Lung microvascular endothelial cell (primary cell): ENCODE results near the gene STEAP1B. TPM values are rescaled to one million over a fixed set of nuclear protein-coding genes. Genes with fewer than 3 reads are reported as not detected.

Source experiments
- DNase-seq, 2 donors: peaks; one replicate each; pipeline versions ENCODE4 v3.0.0 to v3.0.0-alpha.2; 2010; ENCODE audit warnings: low read depth in 2 of 2
- total RNA-seq: library from RNA; depleted of rRNA; stranded (reverse); fragments of >200 nt; gene quantifications from 2 replicates; pipeline ENCODE4 v1.2.1, GENCODE V29; 2014

Gene STEAP1B
- total RNA-seq, 1 donor from 2014 or later: 2.2 TPM

DNA sequence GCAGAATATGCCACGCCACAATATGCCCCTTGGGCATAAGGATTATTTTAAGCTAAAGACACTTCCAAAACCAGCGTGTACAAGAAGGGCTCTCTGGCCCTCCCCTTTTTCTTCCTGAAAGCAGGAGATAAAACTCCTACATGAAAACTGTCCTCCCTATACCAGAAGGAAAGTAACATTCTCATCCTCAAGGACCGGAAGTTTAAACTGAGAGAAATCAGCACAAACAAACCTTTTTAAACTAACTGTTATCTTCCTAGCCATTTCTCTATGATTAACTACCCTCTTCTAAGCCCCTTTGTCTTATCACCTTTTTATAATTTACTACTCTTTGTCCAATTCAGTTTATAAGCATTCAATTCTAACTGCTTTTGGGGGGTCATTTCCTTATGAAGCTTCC lies 126.6 kb downstream of the STEAP1B start:
- DNase-seq: no peak

DNA sequence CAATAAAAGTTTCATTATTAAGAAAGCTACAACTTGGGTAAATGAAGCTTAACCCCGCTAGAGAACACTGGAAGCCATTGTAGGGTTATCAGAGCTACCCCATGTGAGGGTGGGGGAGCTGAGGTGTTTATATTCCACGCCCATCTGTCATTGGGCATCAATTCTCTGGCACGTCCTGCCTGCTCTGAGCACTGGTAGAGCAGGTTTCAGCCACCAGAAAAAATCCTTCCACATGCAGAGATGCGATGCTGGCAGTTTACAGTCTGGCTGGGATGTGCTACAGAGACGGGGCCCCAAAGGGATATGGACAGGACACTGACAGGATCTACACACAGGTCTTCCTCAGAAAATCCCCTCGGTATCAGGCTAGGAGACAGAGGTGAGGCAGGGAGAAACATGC lies 127.1 kb downstream of the STEAP1B start:
- no peak for DNase-seq

DNA sequence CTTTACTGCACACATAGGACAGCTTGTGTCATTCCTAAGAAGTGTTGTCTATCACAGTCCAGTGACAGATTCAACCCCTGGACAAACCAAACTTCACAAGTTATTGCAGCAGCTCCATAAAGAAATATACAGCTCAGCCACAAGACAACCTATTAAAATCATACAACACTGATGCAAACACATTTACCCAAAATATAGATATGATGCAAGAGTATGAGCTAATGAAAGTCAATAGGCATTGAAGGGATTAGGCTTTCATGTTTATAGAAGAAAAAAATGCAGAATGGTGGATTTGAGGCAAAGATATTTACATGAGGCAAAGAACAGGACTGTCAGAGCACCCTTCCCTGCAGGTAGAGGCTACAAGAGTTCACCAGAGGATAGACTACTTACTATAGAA lies 128.1 kb downstream of the STEAP1B start:
- DNase-seq: no peak

Other genes with a start within 250 kb of the STEAP1B start
- 110 and 140 TPM in 2 replicates for gene RAPGEF5, start 143.0 kb downstream of the STEAP1B start, total RNA-seq
- gene IL6, start 227.0 kb upstream of the STEAP1B start, total RNA-seq: 0.60 and 0.87 TPM in 2 replicates